Stomach (tissue), 4 donors: ENCODE measurements around the gene BSCL2.

Experiments used
- EP300 ChIP-seq: sonication (generic); formaldehyde crosslinking; IDR thresholded peaks from one replicate; pipeline ENCODE4 v1.6.1; 2017; ENCODE audit warnings: antibody characterized with exemption
- POLR2A ChIP-seq, 4 donors: fragments of 450-650 bp; IDR thresholded peaks; one replicate each; pipeline ENCODE4 v1.6.1; 2016; ENCODE audit warnings: antibody characterized with exemption in 4 of 4, control low read depth in 2 of 4, mild to moderate bottlenecking in 1 of 4, moderate library complexity in 1 of 4
- POLR2AphosphoS5 ChIP-seq, 3 donors: sonication (generic); formaldehyde crosslinking; IDR thresholded peaks; one replicate each; pipeline ENCODE4 v1.6.1; 2016; ENCODE audit warnings: antibody characterized with exemption in 3 of 3
- TF ChIP-seq, protein P1 (sequence below), 7 experiments: fragments of 450-650 bp in 4 of 7; fragments of 200-600 bp in 3 of 7; sonication (generic) in 3 of 7; IDR thresholded peaks; one replicate each; pipeline ENCODE4 v1.5.1; 2016 to 2019; ENCODE audit warnings: antibody characterized with exemption in 7 of 7, control low read depth in 2 of 7, mild to moderate bottlenecking in 1 of 7

DNA sequence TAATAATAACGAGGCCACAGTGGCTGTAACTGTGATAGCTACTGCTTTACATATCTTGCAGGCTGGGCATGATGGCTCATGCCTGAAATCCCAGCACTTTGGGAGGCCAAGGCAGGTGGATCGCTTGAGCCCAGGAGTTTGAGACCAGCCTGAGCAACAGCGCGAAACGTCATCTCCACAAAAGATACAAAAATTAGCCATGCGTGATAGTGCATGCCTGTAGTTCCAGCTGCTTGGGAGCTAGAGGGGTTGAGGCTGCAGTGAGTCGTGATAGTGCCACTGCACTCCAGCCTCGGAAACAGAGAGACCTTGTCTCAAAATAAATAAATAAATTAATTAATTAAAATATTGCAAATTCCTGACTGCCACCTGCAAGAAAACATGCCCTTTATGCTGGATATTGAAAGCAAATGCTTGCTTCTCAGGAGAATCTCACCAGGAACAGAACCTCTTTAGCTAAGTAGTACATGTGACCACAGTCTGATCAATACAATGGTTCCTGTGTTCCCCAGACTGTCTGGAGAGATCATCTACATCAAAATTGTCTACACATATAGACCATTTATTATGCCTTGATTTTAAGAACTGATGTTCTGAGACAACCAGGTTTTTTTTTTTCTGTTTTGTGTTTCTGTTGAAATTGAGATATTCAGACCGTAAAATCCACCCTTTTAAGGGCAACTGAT, 40.4 kb upstream of the BSCL2 start:
- no peak for TF ChIP-seq POLR2A (IDR thresholded peaks at IDR 0.05)
- TF ChIP-seq POLR2AphosphoS5 (IDR thresholded peaks at IDR 0.05), result no peak
- TF ChIP-seq, protein P1, sequence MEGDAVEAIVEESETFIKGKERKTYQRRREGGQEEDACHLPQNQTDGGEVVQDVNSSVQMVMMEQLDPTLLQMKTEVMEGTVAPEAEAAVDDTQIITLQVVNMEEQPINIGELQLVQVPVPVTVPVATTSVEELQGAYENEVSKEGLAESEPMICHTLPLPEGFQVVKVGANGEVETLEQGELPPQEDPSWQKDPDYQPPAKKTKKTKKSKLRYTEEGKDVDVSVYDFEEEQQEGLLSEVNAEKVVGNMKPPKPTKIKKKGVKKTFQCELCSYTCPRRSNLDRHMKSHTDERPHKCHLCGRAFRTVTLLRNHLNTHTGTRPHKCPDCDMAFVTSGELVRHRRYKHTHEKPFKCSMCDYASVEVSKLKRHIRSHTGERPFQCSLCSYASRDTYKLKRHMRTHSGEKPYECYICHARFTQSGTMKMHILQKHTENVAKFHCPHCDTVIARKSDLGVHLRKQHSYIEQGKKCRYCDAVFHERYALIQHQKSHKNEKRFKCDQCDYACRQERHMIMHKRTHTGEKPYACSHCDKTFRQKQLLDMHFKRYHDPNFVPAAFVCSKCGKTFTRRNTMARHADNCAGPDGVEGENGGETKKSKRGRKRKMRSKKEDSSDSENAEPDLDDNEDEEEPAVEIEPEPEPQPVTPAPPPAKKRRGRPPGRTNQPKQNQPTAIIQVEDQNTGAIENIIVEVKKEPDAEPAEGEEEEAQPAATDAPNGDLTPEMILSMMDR (IDR thresholded peaks at IDR 0.05), result no peak
- no peak for TF ChIP-seq EP300
